Measurements from ENCODE around the gene TASL.

Gene TASL

GRCh38 chrX:30613721-30614120 lies 36.2 kb upstream of the TASL start:
- Histone ChIP-seq H3K27ac (ENCODE audit: extremely low read depth, low read depth, low read length) (no peak overlapping the region), H3K9me3 (ENCODE audit: control insufficient read depth, insufficient read depth, low read depth, low read length) (no peaks in the 10 kb centered on the region), H3K36me3 (ENCODE audit: control insufficient read depth in 2 of 2, insufficient read depth in 1 of 2, low read length in 2 of 2) (no peaks in the 10 kb centered on the region), H3K4me3 (ENCODE audit: low read depth, low read length) (no peak overlapping the region), H3K4me1 (ENCODE audit: control insufficient read depth, insufficient read depth, low read length) (no peaks in the 10 kb centered on the region)
- ChIA-PET POLR2A (no interaction called here), CTCF (no interaction called here)
- TF ChIP-seq ZNF157 (tag by site-specific recombination; IDR thresholded peaks at IDR 0.05) (no peak), ZNF529 (tag by site-specific recombination; IDR thresholded peaks at IDR 0.05; ENCODE audit: insufficient replicate concordance) (no peak), ZNF214 (tag by site-specific recombination; IDR thresholded peaks at IDR 0.05; ENCODE audit: borderline replicate concordance) (no peak), ZNF280C (tag by site-specific recombination; IDR thresholded peaks at IDR 0.05) (no peak), ZNF394 (tag by site-specific recombination; IDR thresholded peaks at IDR 0.05; ENCODE audit: borderline replicate concordance) (no peak), ZNF654 (tag by site-specific recombination; IDR thresholded peaks at IDR 0.05; ENCODE audit: low read depth) (no peak), ZNF148 (tag by site-specific recombination; IDR thresholded peaks at IDR 0.05; ENCODE audit: borderline replicate concordance) (no peak), ZBTB21 (tag by site-specific recombination; IDR thresholded peaks at IDR 0.05) (no peak), ZNF544 (tag by site-specific recombination; IDR thresholded peaks at IDR 0.05) (no peak)

- Histone ChIP-seq H3K27ac (ENCODE audit: extremely low read depth, low read depth, low read length) (no peak overlapping the region), H3K36me3 (ENCODE audit: control insufficient read depth in 2 of 2, insufficient read depth in 1 of 2, low read length in 2 of 2) (no peaks in the 10 kb centered on the region), H3K4me1 (ENCODE audit: control insufficient read depth, insufficient read depth, low read length) (no peaks in the 10 kb centered on the region), H3K9me3 (ENCODE audit: control insufficient read depth, insufficient read depth, low read depth, low read length) (no peaks in the 10 kb centered on the region), H3K4me3 (ENCODE audit: low read depth, low read length) (no peak overlapping the region)
- CTCF ChIA-PET, result interaction anchor here (0.8 to 0.9 kb wide), 2 partner anchors 42 to 123 kb away, joined by 3 to 4 read pairs; no protein-coding TSS in a partner anchor
- POLR2A ChIA-PET, result no interaction called here
- no peak for TF ChIP-seq PATZ1 (tag by site-specific recombination; IDR thresholded peaks at IDR 0.05)
- no peak for TF ChIP-seq ZNF585B (tag by site-specific recombination; IDR thresholded peaks at IDR 0.05)
- TF ChIP-seq ZSCAN23 (tag by site-specific recombination; IDR thresholded peaks at IDR 0.05), result no peak
- no peak for TF ChIP-seq ZFP3 (tag by site-specific recombination; IDR thresholded peaks at IDR 0.05; ENCODE audit: low read depth)
- no peak for TF ChIP-seq ZNF830 (tag by site-specific recombination; IDR thresholded peaks at IDR 0.05; ENCODE audit: low read depth)
- no peak for TF ChIP-seq ZNF350 (tag by site-specific recombination; IDR thresholded peaks at IDR 0.05)
- TF ChIP-seq ZIC2 (tag by site-specific recombination; IDR thresholded peaks at IDR 0.05), result no peak
- no peak for TF ChIP-seq ZSCAN18 (tag by site-specific recombination; IDR thresholded peaks at IDR 0.05)
- TF ChIP-seq ZNF280C (tag by site-specific recombination; IDR thresholded peaks at IDR 0.05), result no peak
- TF ChIP-seq ZBTB6 (tag by site-specific recombination; IDR thresholded peaks at IDR 0.05), result no peak
- no peak for TF ChIP-seq ZNF704 (tag by site-specific recombination; IDR thresholded peaks at IDR 0.05)
- TF ChIP-seq ZSCAN16 (tag by site-specific recombination; IDR thresholded peaks at IDR 0.05), result no peak
- no peak for TF ChIP-seq ZBTB8A (tag by site-specific recombination; IDR thresholded peaks at IDR 0.05)
- TF ChIP-seq ZNF701 (tag by site-specific recombination; IDR thresholded peaks at IDR 0.05), result no peak
Measured at GRCh38 chrX:30612250-30612655, 34.7 kb upstream of the TASL start.

All from HEK293 (cell line).